Subcutaneous abdominal adipose tissue (tissue), 5 donors: Measurements from ENCODE around the gene ZNF469.
A peak's percentile ranks its signal among the peaks of the same experiment; 100 is the strongest.

Source experiments
- H3K27ac ChIP-seq: one replicate; pipeline ENCODE4 v1.7.0; 2013; ENCODE audit warnings: low read depth, mild to moderate bottlenecking, inconsistent platforms, low read length, moderate library complexity
- H3K27me3 ChIP-seq, 5 donors: one replicate each; pipeline ENCODE4 v1.7.0; 2013; ENCODE audit warnings: low read length in 5 of 5, inconsistent platforms in 1 of 5; ENCODE audit not compliant: control insufficient read depth in 5 of 5, insufficient read depth in 4 of 5
- H3K36me3 ChIP-seq, 5 donors: one replicate each; pipeline ENCODE4 v1.7.0; 2013; ENCODE audit warnings: low read length in 5 of 5; ENCODE audit not compliant: control insufficient read depth in 5 of 5, insufficient read depth in 5 of 5
- H3K4me1 ChIP-seq, 5 donors: one replicate each; pipeline ENCODE4 v1.7.0; 2013; ENCODE audit warnings: low read length in 5 of 5, mild to moderate bottlenecking in 3 of 5, moderate library complexity in 1 of 5; ENCODE audit not compliant: control insufficient read depth in 5 of 5, insufficient read depth in 5 of 5
- H3K4me3 ChIP-seq, 5 donors: one replicate each; pipeline ENCODE4 v1.7.0; 2013; ENCODE audit warnings: low read length in 5 of 5, low read depth in 1 of 5
- H3K9ac ChIP-seq, 5 donors: one replicate each; pipeline ENCODE4 v1.7.0; 2013; ENCODE audit warnings: low read length in 5 of 5, mild to moderate bottlenecking in 4 of 5, moderate library complexity in 3 of 5
- H3K9me3 ChIP-seq, 5 donors: one replicate each; pipeline ENCODE4 v1.7.0; 2013; ENCODE audit warnings: low read length in 5 of 5; ENCODE audit not compliant: control insufficient read depth in 5 of 5
- donor health status: healthy.
- donor health status: healthy.
- donor health status: healthy.
- donor health status: healthy.
- donor health status: healthy.

Gene ZNF469

DNA sequence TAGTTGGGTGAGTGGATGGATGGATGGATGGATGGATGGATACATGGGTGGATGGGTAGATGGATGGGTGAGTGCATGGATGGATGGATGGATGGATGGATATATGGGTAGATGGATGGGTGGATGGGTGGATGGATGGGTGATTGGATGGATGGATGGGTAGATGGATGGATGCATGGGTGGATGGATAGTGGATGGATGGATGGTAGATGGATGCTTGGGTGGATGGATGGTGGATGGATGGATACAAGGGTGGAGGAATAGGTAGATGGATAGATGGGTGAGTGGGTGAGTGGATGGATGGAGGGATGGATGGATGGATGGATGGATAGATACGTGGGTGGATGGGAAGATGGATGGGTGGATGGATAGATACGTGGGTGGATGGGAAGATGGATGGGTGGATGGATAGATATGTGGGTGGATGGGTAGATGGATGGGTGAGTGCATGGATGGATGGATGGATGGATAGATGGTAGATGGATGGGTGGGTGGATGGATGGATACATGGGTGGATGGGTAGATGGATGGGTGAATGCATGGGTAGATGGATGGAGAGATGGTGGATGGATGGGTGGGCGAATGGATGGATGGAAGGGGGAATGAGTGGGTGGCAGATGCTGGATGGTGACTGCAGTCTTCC is 19.0 kb downstream of the ZNF469 start:
- no peak overlapping the region for H3K4me3 ChIP-seq
- peaks cover 0 to 10% (median 3%) of the 10 kb centered on the region in 5 donors for H3K27me3 ChIP-seq
- peaks cover 0 to 17% (median 12%) of the 10 kb centered on the region in 5 donors for H3K4me1 ChIP-seq
- H3K36me3 ChIP-seq: no peaks in the 10 kb centered on the region
- H3K9ac ChIP-seq: no peak overlapping the region
- no peaks in the 10 kb centered on the region for H3K9me3 ChIP-seq
- no peak overlapping the region for H3K27ac ChIP-seq

DNA sequence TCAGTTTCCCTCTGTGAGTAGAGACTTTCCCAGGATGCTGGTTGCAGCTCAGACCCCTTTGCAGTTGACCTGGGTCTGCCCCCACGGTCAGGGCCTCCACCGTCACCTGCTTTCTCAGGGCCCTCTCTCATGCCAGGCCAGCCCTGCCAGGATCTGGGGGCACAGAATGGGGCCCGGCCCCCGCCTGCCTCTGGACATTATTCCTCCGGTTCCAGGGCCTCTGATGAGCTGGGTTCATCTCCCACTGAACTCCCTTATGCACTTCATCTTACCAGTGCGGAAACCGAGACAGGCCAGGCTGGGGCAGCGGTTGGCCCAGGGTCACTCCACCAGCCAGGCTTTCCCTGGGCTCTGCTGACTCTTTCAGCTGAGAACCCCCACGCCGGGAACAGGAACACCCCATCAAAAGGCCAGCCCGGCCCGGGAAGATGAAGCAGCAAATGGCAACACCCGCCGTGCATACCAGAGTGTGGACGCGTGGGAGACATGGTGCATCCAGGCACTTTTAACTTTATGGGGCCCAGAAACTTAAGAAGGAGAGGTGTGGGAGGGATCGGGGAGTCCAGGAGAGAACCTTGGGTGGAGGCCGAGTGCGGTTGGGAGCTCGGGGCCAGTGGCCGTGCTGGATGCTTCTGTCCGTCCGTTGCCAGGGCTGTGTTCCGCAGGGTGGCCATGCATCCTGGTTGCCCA is 19.9 kb downstream of the ZNF469 start:
- H3K27ac ChIP-seq: no peak overlapping the region
- no peaks in the 10 kb centered on the region for H3K36me3 ChIP-seq

GRCh38 chr16:88403794-88404581 is 21.2 kb downstream of the ZNF469 start:
- Histone ChIP-seq H3K27me3 (peaks cover 0 to 21% (median 12%) of the 10 kb centered on the region in 5 donors), H3K9ac (no peak overlapping the region), H3K4me1 (peaks cover 0 to 22% (median 19%) of the 10 kb centered on the region in 5 donors), H3K27ac (no peak overlapping the region), H3K9me3 (no peaks in the 10 kb centered on the region), H3K4me3 (no peak overlapping the region), H3K36me3 (no peaks in the 10 kb centered on the region)

More for the DNA sequence above, 19.9 kb downstream of the ZNF469 start:
- H3K9me3 ChIP-seq: no peaks in the 10 kb centered on the region
- H3K27me3 ChIP-seq: peaks cover 0 to 20% (median 11%) of the 10 kb centered on the region in 5 donors
- no peak overlapping the region for H3K9ac ChIP-seq
- H3K4me3 ChIP-seq: no peak overlapping the region
- H3K4me1 ChIP-seq: peaks cover 0 to 20% (median 16%) of the 10 kb centered on the region in 5 donors

GRCh38 chr16:88404769-88405168 is 22.0 kb downstream of the ZNF469 start:
- peaks cover 0 to 22% (median 19%) of the 10 kb centered on the region in 5 donors for H3K4me1 ChIP-seq
- peaks cover 0 to 23% (median 12%) of the 10 kb centered on the region in 5 donors for H3K27me3 ChIP-seq
- H3K36me3 ChIP-seq: no peaks in the 10 kb centered on the region
- no peak overlapping the region for H3K27ac ChIP-seq
- H3K9ac ChIP-seq: no peak overlapping the region
- H3K4me3 ChIP-seq: no peak overlapping the region
- no peaks in the 10 kb centered on the region for H3K9me3 ChIP-seq

DNA sequence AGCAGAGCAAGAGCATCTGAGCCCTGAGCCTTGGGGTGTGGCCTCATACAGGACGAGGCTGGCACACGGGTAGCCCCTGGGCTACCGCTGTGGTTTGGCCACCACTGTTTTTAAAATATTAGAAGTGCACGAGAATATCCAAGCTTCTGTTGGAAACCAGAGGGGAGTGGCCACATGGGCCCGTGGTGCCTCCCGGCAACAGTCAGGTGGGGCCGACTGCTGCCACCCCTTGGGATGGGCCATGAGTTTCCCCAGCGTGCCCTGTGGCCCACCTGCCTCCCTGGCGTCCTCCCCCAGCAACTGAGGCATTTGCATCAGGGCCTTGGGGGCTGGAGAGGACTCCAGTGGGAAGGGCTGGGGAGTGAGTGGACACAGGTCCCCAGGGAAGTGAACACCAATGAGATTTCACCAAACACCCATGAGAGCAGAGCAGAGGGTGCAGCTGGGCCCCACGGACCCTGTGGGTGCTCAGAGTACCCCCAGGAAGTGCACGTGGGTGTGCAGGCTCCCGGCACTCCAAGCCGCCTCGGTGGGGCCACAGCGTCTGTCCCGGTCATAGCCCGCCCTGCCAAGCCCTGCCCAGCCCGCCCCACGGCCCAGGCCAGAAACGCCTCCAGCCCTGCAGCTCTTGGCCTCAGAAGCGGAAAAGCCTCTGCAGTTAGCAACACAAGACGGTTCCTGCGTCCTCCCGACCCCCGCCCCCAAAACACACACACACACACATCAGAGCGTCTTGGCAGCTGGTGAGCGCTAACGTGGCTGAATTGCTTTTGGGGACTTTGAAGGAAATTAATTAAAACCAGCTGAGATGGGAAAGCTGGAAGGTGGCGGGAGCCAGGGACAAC is 22.7 kb downstream of the ZNF469 start:
- Histone ChIP-seq H3K9ac (peak overlapping the region in 2 of 5 donors; percentile 26 to 37), H3K4me3 (peak overlapping the region; percentile 25 to 48 (median 42)), H3K27ac (no peak overlapping the region), H3K4me1 (peaks cover 3 to 22% (median 19%) of the 10 kb centered on the region in 5 donors), H3K27me3 (peaks cover 0 to 23% (median 12%) of the 10 kb centered on the region in 5 donors), H3K9me3 (no peaks in the 10 kb centered on the region), H3K36me3 (no peaks in the 10 kb centered on the region)

DNA sequence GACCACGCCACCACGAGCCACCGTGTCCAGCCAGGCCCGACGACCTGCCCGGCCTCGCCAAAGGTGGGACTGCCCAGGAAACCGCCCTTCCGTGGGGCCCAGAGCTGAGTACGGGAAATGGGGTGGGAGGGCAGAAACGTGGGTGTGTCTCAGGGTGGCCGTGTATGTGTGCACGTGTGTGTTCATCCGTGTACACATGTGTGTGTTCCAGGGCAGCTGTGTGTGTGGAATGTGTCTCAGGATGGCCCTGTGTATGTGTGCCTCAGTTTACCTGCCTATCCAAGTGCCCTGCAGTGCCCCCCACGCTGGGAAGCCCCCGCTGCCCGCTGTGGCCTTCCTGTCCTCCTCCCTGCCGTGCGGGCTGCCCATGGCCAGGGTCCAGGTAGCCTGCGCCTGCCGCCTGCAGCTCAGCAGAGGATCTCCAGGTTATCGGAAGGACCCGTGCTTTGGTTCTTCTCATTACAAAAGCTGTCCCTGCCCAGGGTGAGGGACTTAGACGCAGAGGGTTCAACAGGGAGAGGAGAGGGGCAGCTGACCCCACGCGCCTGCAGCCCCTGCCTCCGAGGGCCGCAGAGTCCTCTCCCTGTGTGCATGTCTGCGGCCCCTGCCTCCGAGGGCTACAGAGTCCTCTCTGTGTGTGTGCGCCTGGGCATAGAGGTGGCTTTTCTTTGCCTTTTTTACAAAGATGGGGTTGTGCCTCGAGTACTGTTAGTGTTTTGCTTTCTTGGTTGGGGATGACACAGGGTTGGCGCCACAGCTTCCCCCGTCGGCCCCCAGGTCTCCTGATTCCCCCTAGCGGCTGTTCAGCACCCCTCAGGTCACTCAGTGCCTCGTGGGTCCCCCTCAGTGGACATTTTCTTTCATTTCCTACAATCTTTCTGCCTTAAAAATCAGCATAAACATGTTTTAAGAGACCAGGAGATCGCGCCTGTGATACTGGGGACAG is 23.6 kb downstream of the ZNF469 start:
- no peak overlapping the region for H3K27ac ChIP-seq
- peak overlapping the region in 4 of 5 donors; percentile 42 to 48 (median 44) for H3K4me3 ChIP-seq
- H3K27me3 ChIP-seq: peaks cover 0 to 23% (median 12%) of the 10 kb centered on the region in 5 donors
- peaks cover 0 to 4% (median 0%) of the 10 kb centered on the region in 5 donors for H3K36me3 ChIP-seq
- H3K9ac ChIP-seq: peak overlapping the region in 2 of 5 donors; percentile 26 to 37
- H3K4me1 ChIP-seq: peaks cover 4 to 22% (median 19%) of the 10 kb centered on the region in 5 donors
- no peaks in the 10 kb centered on the region for H3K9me3 ChIP-seq

- H3K9ac ChIP-seq: no peak overlapping the region
- peaks cover 0 to 4% (median 0%) of the 10 kb centered on the region in 5 donors for H3K36me3 ChIP-seq
- H3K9me3 ChIP-seq: no peaks in the 10 kb centered on the region
- peaks cover 0 to 23% (median 12%) of the 10 kb centered on the region in 5 donors for H3K27me3 ChIP-seq
- peaks cover 4 to 22% (median 19%) of the 10 kb centered on the region in 5 donors for H3K4me1 ChIP-seq
- H3K27ac ChIP-seq: no peak overlapping the region
- no peak overlapping the region for H3K4me3 ChIP-seq
Measured at GRCh38 chr16:88407042-88407420, 24.3 kb downstream of the ZNF469 start.

- no peaks in the 10 kb centered on the region for H3K9me3 ChIP-seq
- no peak overlapping the region for H3K9ac ChIP-seq
- H3K27ac ChIP-seq: no peak overlapping the region
- H3K4me3 ChIP-seq: no peak overlapping the region
- H3K4me1 ChIP-seq: peaks cover 4 to 22% (median 19%) of the 10 kb centered on the region in 5 donors
- peaks cover 0 to 4% (median 0%) of the 10 kb centered on the region in 5 donors for H3K36me3 ChIP-seq
- peaks cover 0 to 23% (median 12%) of the 10 kb centered on the region in 5 donors for H3K27me3 ChIP-seq
Measured at GRCh38 chr16:88407807-88408206, 25.0 kb downstream of the ZNF469 start.
